Neuron (in vitro differentiated cells): ENCODE results near the gene TTC28.

ENCODE experiments used
- H2AFZ ChIP-seq: one replicate; pipeline ENCODE4 v1.6.1; 2013; ENCODE audit warnings: low read depth, mild to moderate bottlenecking, inconsistent platforms, low read length, moderate library complexity
- H3K27me3 ChIP-seq: one replicate; pipeline ENCODE4 v1.6.1; 2013; ENCODE audit warnings: low read length; ENCODE audit not compliant: insufficient read depth
- H3K36me3 ChIP-seq: one replicate; pipeline ENCODE4 v1.6.1; 2013; ENCODE audit warnings: low read length; ENCODE audit not compliant: insufficient read depth
- H3K4me1 ChIP-seq: one replicate; pipeline ENCODE4 v1.6.1; 2013; ENCODE audit warnings: low read length; ENCODE audit not compliant: insufficient read depth
- H3K4me3 ChIP-seq: 2 replicates; pipeline ENCODE4 v1.5.1; 2013; ENCODE audit warnings: mild to moderate bottlenecking, low read length, moderate library complexity
- H3K9me3 ChIP-seq: one replicate; pipeline ENCODE4 v1.6.1; 2013; ENCODE audit warnings: low read length

The TTC28 gene

GRCh38 chr22:27930331-27931060 is 749.1 kb downstream of the TTC28 start:
- Histone ChIP-seq H3K9me3 (peaks cover 2% of the 10 kb centered on the region), H3K4me1 (no peaks in the 10 kb centered on the region), H3K4me3 (no peak overlapping the region), H2AFZ (no peak overlapping the region), H3K36me3 (peaks cover under 1% of the 10 kb centered on the region), H3K27me3 (no peaks in the 10 kb centered on the region)
